Activated naive CD4-positive, alpha-beta T cell treated with anti-CD3 and anti-CD28 coated beads, Interleukin-2, amount 10 ng/mL, durations not matched to agents 7 days and 5 days (primary cell): ENCODE results near the gene KIF3C.
"Not testable (repeated sequence)": the region's sequence is repeated elsewhere in the genome, so short reads cannot be mapped to it uniquely, and the experiment has no call there.

Experiments used
- CTCF ChIA-PET: fragments of 350-600 bp; sonication (Branson Sonifier 250); formaldehyde crosslinking; loops from one replicate; lab custom pipeline; 2021; ENCODE audit warnings: antibody characterized with exemption; lab: Charles Lee
- DNase-seq: peaks from one replicate; pipeline ENCODE4 v3.0.0-alpha.2; 2020
- H3K27ac Mint-ChIP-seq: one replicate; pipeline ENCODE4 v1.8.0; 2021; ENCODE audit warnings: mild to moderate bottlenecking, moderate library complexity, mixed read lengths
- H3K27me3 Mint-ChIP-seq: one replicate; pipeline ENCODE4 v1.8.0; 2021; ENCODE audit warnings: mild to moderate bottlenecking, mixed read lengths
- H3K36me3 Mint-ChIP-seq: one replicate; pipeline ENCODE4 v1.8.0; 2021; ENCODE audit warnings: mixed read lengths
- H3K4me1 Mint-ChIP-seq: one replicate; pipeline ENCODE4 v1.8.0; 2021; ENCODE audit warnings: mixed read lengths
- H3K4me3 Mint-ChIP-seq: one replicate; pipeline ENCODE4 v1.8.0; 2021; ENCODE audit warnings: mild to moderate bottlenecking, moderate library complexity, mixed read lengths
- H3K9me3 Mint-ChIP-seq: one replicate; pipeline ENCODE4 v1.8.0; 2021; ENCODE audit warnings: mixed read lengths

The KIF3C gene

GRCh38 chr2:25982273-25982967 is at the start of gene KIF3C:
Gene KIF3C, minus strand, starts transcription at chr2:25982497. Its CDS starts 580 bp downstream, at chr2:25981917.
- no peaks in the 10 kb centered on the region for H3K9me3 Mint-ChIP-seq
- H3K36me3 Mint-ChIP-seq = no peaks in the 10 kb centered on the region
- peak within 1 kb of the TSS; percentile 63 for H3K27ac Mint-ChIP-seq
- H3K27me3 Mint-ChIP-seq = peaks cover 17% of the 10 kb centered on the region
- peak within 1 kb of the TSS; percentile 84 for H3K4me3 Mint-ChIP-seq
- peak; percentile 88 for DNase-seq
- peaks cover 21% of the 10 kb centered on the region for H3K4me1 Mint-ChIP-seq
- CTCF ChIA-PET = interaction anchor here (1.3 to 1.5 kb wide), 4 partner anchors 9 to 202 kb away, joined by 3 to 5 read pairs (median 3); no protein-coding TSS in a partner anchor

- H3K4me1 Mint-ChIP-seq, H3K4me3 Mint-ChIP-seq, H3K9me3 Mint-ChIP-seq, CTCF ChIA-PET, H3K27ac Mint-ChIP-seq, H3K36me3 Mint-ChIP-seq, DNase-seq: not testable (repeated sequence)
- H3K27me3 Mint-ChIP-seq = peaks cover 11% of the 10 kb centered on the region
These were observed 45.8 kb upstream of the KIF3C start for GRCh38 chr2:26028083-26028482.

GRCh38 chr2:26025509-26025908 is 43.2 kb upstream of the KIF3C start:
- H3K9me3 Mint-ChIP-seq = no peaks in the 10 kb centered on the region
- CTCF ChIA-PET = interaction anchor here (0.6 kb wide), 1 partner anchor 192 kb away, joined by 3 read pairs; no protein-coding TSS in a partner anchor
- no peak for DNase-seq
- no peaks in the 10 kb centered on the region for H3K4me1 Mint-ChIP-seq
- H3K36me3 Mint-ChIP-seq = no peaks in the 10 kb centered on the region
- peaks cover 15% of the 10 kb centered on the region for H3K27me3 Mint-ChIP-seq
- H3K27ac Mint-ChIP-seq = no peak overlapping the region
- H3K4me3 Mint-ChIP-seq = no peak overlapping the region

- H3K4me3 Mint-ChIP-seq = no peak overlapping the region
These were observed 42.0 kb upstream of the KIF3C start for GRCh38 chr2:26024260-26024659.

GRCh38 chr2:26020231-26020640 is 37.9 kb upstream of the KIF3C start:
- peaks cover 3% of the 10 kb centered on the region for H3K4me1 Mint-ChIP-seq
- CTCF ChIA-PET = interaction anchor here (0.6 kb wide), 1 partner anchor 12 kb away, joined by 3 read pairs; no protein-coding TSS in a partner anchor
- no peak for DNase-seq
- no peak overlapping the region for H3K27ac Mint-ChIP-seq
- no peak overlapping the region for H3K4me3 Mint-ChIP-seq
- peaks cover 17% of the 10 kb centered on the region for H3K27me3 Mint-ChIP-seq
- H3K36me3 Mint-ChIP-seq = no peaks in the 10 kb centered on the region
- H3K9me3 Mint-ChIP-seq = no peaks in the 10 kb centered on the region

More at GRCh38 chr2:26024260-26024659, 42.0 kb upstream of the KIF3C start:
- no peaks in the 10 kb centered on the region for H3K9me3 Mint-ChIP-seq
- no peaks in the 10 kb centered on the region for H3K36me3 Mint-ChIP-seq
- CTCF ChIA-PET = interaction anchor here (0.8 kb wide), 1 partner anchor 9 kb away, joined by 3 read pairs; no protein-coding TSS in a partner anchor
- H3K4me1 Mint-ChIP-seq = no peaks in the 10 kb centered on the region
- H3K27me3 Mint-ChIP-seq = peaks cover 20% of the 10 kb centered on the region
- no peak overlapping the region for H3K27ac Mint-ChIP-seq
- DNase-seq = no peak

GRCh38 chr2:26018184-26019055 is 36.1 kb upstream of the KIF3C start:
- CTCF ChIA-PET = interaction anchor here (0.8 to 1.4 kb wide), 5 partner anchors 14 to 127 kb away, joined by 3 to 4 read pairs (median 3); partner anchors contain the start of gene RAB10
- H3K27ac Mint-ChIP-seq = no peak overlapping the region
- H3K4me3 Mint-ChIP-seq = no peak overlapping the region
- no peaks in the 10 kb centered on the region for H3K36me3 Mint-ChIP-seq
- H3K9me3 Mint-ChIP-seq = no peaks in the 10 kb centered on the region
- peaks cover 17% of the 10 kb centered on the region for H3K27me3 Mint-ChIP-seq
- no peak for DNase-seq
- peaks cover 3% of the 10 kb centered on the region for H3K4me1 Mint-ChIP-seq

DNA sequence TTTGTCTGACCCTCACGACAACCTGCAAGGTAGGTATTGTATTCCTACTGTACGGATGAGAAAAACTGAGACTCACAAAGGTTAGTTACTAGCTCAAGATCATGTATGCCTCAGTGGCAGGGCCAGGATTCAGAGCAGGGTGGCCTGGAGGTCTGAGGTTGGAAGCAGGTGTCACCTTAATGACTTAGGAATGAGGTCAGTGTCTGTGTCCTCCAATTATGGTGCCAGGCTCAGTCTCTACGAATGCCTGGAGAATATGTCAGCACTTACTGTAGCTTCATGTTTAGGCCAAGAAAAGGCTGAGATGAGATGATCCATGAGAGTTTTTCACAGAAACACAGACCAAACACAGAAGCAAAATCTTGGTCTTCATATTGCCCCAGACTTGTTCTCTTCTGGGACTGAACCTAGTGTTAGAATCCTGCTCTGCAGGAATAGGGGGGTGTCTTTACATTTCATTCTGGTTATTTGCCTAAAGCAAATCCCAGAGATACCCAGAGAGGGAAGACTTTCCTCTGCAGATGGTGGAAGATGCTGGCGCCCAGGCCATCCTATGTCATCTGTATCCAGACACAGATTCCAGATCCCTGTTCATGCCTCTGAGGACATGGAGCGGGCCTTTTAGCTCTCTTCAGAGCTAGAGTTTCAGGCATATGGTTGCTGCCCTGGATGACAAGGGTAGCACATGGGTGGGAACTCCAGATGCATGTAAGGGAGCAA is 35.3 kb upstream of the KIF3C start:
- Mint-ChIP-seq H3K36me3 (no peaks in the 10 kb centered on the region), H3K9me3 (no peaks in the 10 kb centered on the region), H3K27me3 (peaks cover 17% of the 10 kb centered on the region), H3K4me3 (no peak overlapping the region), H3K27ac (no peak overlapping the region), H3K4me1 (peaks cover 3% of the 10 kb centered on the region)
- CTCF ChIA-PET = interaction anchor here (0.8 to 1.4 kb wide), 5 partner anchors 13 to 128 kb away, joined by 3 to 4 read pairs (median 3); partner anchors contain the start of gene RAB10
- no peak for DNase-seq

GRCh38 chr2:26016706-26017045 is 34.4 kb upstream of the KIF3C start:
- CTCF ChIA-PET, H3K9me3 Mint-ChIP-seq, H3K27ac Mint-ChIP-seq, H3K36me3 Mint-ChIP-seq, DNase-seq, H3K4me1 Mint-ChIP-seq, H3K4me3 Mint-ChIP-seq: not testable (repeated sequence)
- peaks cover 14% of the 10 kb centered on the region for H3K27me3 Mint-ChIP-seq

- Mint-ChIP-seq H3K27ac (no peak overlapping the region), H3K4me3 (no peak overlapping the region), H3K27me3 (peaks cover 14% of the 10 kb centered on the region), H3K36me3 (no peaks in the 10 kb centered on the region), H3K9me3 (no peaks in the 10 kb centered on the region), H3K4me1 (peaks cover 3% of the 10 kb centered on the region)
- CTCF ChIA-PET = no interaction called here
- DNase-seq = no peak
These were observed 33.9 kb upstream of the KIF3C start for GRCh38 chr2:26016012-26016705.

DNA sequence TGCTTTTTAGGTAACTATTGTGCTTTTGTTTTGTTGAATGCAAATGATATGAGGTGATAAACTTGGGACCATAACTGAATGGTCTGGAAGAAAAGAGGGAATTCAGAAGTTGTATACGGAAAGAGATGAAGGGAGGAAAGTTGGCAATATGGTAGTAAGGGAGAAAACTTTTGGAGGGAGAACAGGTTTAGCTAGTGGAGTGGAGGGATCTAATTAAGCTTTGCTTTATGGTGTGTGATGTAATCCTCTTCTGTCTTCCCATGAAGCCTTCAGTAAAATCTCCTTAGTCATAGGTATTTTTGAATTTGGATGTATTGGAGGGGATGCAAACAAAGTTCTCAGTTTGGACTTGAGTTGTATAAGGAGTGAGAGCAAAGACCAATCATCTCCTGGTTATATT is 31.4 kb upstream of the KIF3C start:
- no peak for DNase-seq
- CTCF ChIA-PET = no interaction called here
- no peak overlapping the region for H3K27ac Mint-ChIP-seq

GRCh38 chr2:26011990-26012856 is 29.9 kb upstream of the KIF3C start:
- no peak overlapping the region for H3K27ac Mint-ChIP-seq
- peaks cover 8% of the 10 kb centered on the region for H3K27me3 Mint-ChIP-seq
- H3K4me1 Mint-ChIP-seq = peaks cover 9% of the 10 kb centered on the region
- CTCF ChIA-PET = no interaction called here
- no peak overlapping the region for H3K4me3 Mint-ChIP-seq
- peaks cover 5% of the 10 kb centered on the region for H3K9me3 Mint-ChIP-seq
- no peaks in the 10 kb centered on the region for H3K36me3 Mint-ChIP-seq
- no peak for DNase-seq

More for the DNA sequence above, 31.4 kb upstream of the KIF3C start:
- peaks cover 11% of the 10 kb centered on the region for H3K27me3 Mint-ChIP-seq
- no peaks in the 10 kb centered on the region for H3K36me3 Mint-ChIP-seq
- peaks cover 5% of the 10 kb centered on the region for H3K9me3 Mint-ChIP-seq
- H3K4me3 Mint-ChIP-seq = no peak overlapping the region
- peaks cover 12% of the 10 kb centered on the region for H3K4me1 Mint-ChIP-seq

- Mint-ChIP-seq H3K27me3 (peaks cover 4% of the 10 kb centered on the region), H3K4me1 (peaks cover 9% of the 10 kb centered on the region), H3K4me3 (no peak overlapping the region), H3K36me3 (no peaks in the 10 kb centered on the region), H3K27ac (no peak overlapping the region), H3K9me3 (peaks cover 5% of the 10 kb centered on the region)
- no peak for DNase-seq
- CTCF ChIA-PET = no interaction called here
These were observed 29.3 kb upstream of the KIF3C start for GRCh38 chr2:26011609-26011989.

DNA sequence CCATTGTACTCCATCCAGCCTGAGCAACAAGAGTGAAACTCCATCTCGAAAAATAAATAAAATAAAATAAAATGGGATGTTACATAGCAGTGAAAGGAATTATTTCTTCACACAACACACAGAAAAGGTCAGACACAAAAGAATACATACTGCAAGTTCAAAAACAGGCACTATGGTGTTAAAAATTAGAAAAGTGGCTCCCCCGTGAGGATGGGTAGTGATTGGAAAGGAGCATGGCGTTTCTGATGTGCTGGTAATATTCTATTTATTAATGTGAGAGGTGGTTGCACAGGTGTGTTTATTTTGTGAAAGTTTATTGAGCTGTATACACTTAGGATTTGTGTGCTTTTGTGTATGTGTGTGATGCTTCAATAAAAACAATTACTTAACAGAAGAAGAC is 28.6 kb upstream of the KIF3C start:
- Mint-ChIP-seq H3K9me3 (peaks cover 5% of the 10 kb centered on the region), H3K36me3 (no peaks in the 10 kb centered on the region), H3K27ac (no peak overlapping the region), H3K27me3 (peaks cover 4% of the 10 kb centered on the region), H3K4me1 (peaks cover 9% of the 10 kb centered on the region), H3K4me3 (no peak overlapping the region)
- CTCF ChIA-PET = no interaction called here
- no peak for DNase-seq
